HEK293 (cell line): ENCODE results near the gene SLF1.

Experiments
- CTCF ChIA-PET: fragments of 350-600 bp; formaldehyde crosslinking; extraction: SDS; loops from one replicate; lab custom pipeline; 2021; ENCODE audit warnings: antibody characterized with exemption; lab: Yijun Ruan, JAX
- POLR2A ChIA-PET: fragments of 300-600 bp; formaldehyde crosslinking; extraction: SDS; loops from one replicate; lab custom pipeline; 2020; ENCODE audit warnings: antibody characterized with exemption, inconsistent platforms; lab: Yijun Ruan, JAX
- H3K27ac ChIP-seq: fragments of 200-500 bp; sonication (Bioruptor generic); 2 replicates; pipeline ENCODE4 v1.5.1; 2014; ENCODE audit warnings: low read depth, low read length, control low read depth, inconsistent platforms; ENCODE audit errors: extremely low read depth
- H3K36me3 ChIP-seq, 2 experiments: fragments of 200-500 bp in 1 of 2; sonication (Bioruptor generic) in 1 of 2; 1 replicate in 1 of 2; 2 replicates in 1 of 2; pipeline ENCODE4 v1.5.1; 2014 to 2017; ENCODE audit warnings: inconsistent platforms in 2 of 2, low read length in 2 of 2; ENCODE audit not compliant: control insufficient read depth in 2 of 2, insufficient read depth in 1 of 2
- H3K4me1 ChIP-seq: fragments of 200-500 bp; sonication (Bioruptor generic); 2 replicates; pipeline ENCODE4 v1.5.1; 2014; ENCODE audit warnings: mild to moderate bottlenecking, low read length, inconsistent platforms; ENCODE audit not compliant: control insufficient read depth, insufficient read depth
- H3K4me3 ChIP-seq: 2 replicates; pipeline ENCODE4 v1.5.1; 2011; ENCODE audit warnings: low read depth, mild to moderate bottlenecking, control low read depth, low read length, moderate library complexity
- H3K9me3 ChIP-seq: fragments of 200-500 bp; sonication (Bioruptor generic); 2 replicates; pipeline ENCODE4 v1.5.1; 2014; ENCODE audit warnings: low read depth, low read length, inconsistent platforms; ENCODE audit not compliant: control insufficient read depth, insufficient read depth
- BCL11A ChIP-seq: fragments of 450-650 bp; formaldehyde crosslinking; IDR thresholded peaks from 2 replicates; pipeline ENCODE4 v1.5.1; 2016; ENCODE audit warnings: low read depth, missing biosample characterization, missing genetic modification characterization
- EGR2 ChIP-seq: fragments of 450-650 bp; formaldehyde crosslinking; IDR thresholded peaks from 2 replicates; pipeline ENCODE4 v1.5.1; 2016; ENCODE audit warnings: low read depth, missing biosample characterization, missing genetic modification characterization
- HOXA7 ChIP-seq: sonication (generic); formaldehyde crosslinking; IDR thresholded peaks from 2 replicates; pipeline ENCODE4 v1.8.1; 2022; ENCODE audit warnings: missing genetic modification reagents, borderline replicate concordance
- KLF1 ChIP-seq: fragments of 450-650 bp; formaldehyde crosslinking; IDR thresholded peaks from 2 replicates; pipeline ENCODE4 v1.5.1; 2016; ENCODE audit warnings: missing biosample characterization, missing genetic modification characterization
- KLF10 ChIP-seq: fragments of 450-650 bp; IDR thresholded peaks from 2 replicates; pipeline ENCODE4 v1.5.1; 2018; ENCODE audit warnings: missing biosample characterization, mild to moderate bottlenecking, missing genetic modification characterization
- MZF1 ChIP-seq: fragments of 450-650 bp; formaldehyde crosslinking; IDR thresholded peaks from 2 replicates; pipeline ENCODE4 v1.5.1; 2017; ENCODE audit warnings: missing biosample characterization, missing genetic modification characterization, borderline replicate concordance
- RBAK ChIP-seq: fragments of 450-650 bp; formaldehyde crosslinking; IDR thresholded peaks from 2 replicates; pipeline ENCODE4 v1.5.1; 2016; ENCODE audit warnings: missing biosample characterization, missing genetic modification characterization
- ZBTB11 ChIP-seq: fragments of 450-650 bp; formaldehyde crosslinking; conservative IDR thresholded peaks from 2 replicates; pipeline ENCODE4 v1.5.1; 2016; ENCODE audit warnings: low read depth, missing biosample characterization, missing genetic modification characterization
- ZBTB49 ChIP-seq: fragments of 450-650 bp; formaldehyde crosslinking; IDR thresholded peaks from 2 replicates; pipeline ENCODE4 v1.5.1; 2016; ENCODE audit warnings: missing biosample characterization, missing genetic modification characterization, low read depth
- ZNF148 ChIP-seq: fragments of 450-650 bp; formaldehyde crosslinking; IDR thresholded peaks from 2 replicates; pipeline ENCODE4 v1.5.0; 2017; ENCODE audit warnings: missing biosample characterization, missing genetic modification characterization, borderline replicate concordance
- ZNF561 ChIP-seq: fragments of 450-650 bp; IDR thresholded peaks from 2 replicates; pipeline ENCODE4 v1.5.1; 2018; ENCODE audit warnings: missing biosample characterization, missing genetic modification characterization, borderline replicate concordance
- ZNF610 ChIP-seq: fragments of 450-650 bp; formaldehyde crosslinking; IDR thresholded peaks from 2 replicates; pipeline ENCODE4 v1.5.1; 2016; ENCODE audit warnings: missing biosample characterization, missing genetic modification characterization, borderline replicate concordance
- ZNF639 ChIP-seq: fragments of 450-650 bp; formaldehyde crosslinking; IDR thresholded peaks from 2 replicates; pipeline ENCODE4 v1.5.1; 2016; ENCODE audit warnings: missing biosample characterization, missing genetic modification characterization
- ZNF791 ChIP-seq: fragments of 450-650 bp; formaldehyde crosslinking; IDR thresholded peaks from 2 replicates; pipeline ENCODE4 v1.5.1; 2016; ENCODE audit warnings: missing biosample characterization, missing genetic modification characterization
- TF ChIP-seq, protein P1 (sequence below): fragments of 450-650 bp; formaldehyde crosslinking; IDR thresholded peaks from 2 replicates; pipeline ENCODE4 v1.5.1; 2016; ENCODE audit warnings: missing biosample characterization, missing genetic modification characterization
- TF ChIP-seq, protein P2 (sequence below): fragments of 450-650 bp; formaldehyde crosslinking; IDR thresholded peaks from 2 replicates; pipeline ENCODE4 v1.5.1; 2016; ENCODE audit warnings: missing biosample characterization, missing genetic modification characterization
- TF ChIP-seq, protein P3 (sequence below): fragments of 450-650 bp; formaldehyde crosslinking; IDR thresholded peaks from 2 replicates; pipeline ENCODE4 v1.5.1; 2016; ENCODE audit warnings: missing biosample characterization, missing genetic modification characterization, borderline replicate concordance

Gene SLF1

GRCh38 chr5:94691291-94691690 lies 72.8 kb downstream of the SLF1 start:
- Histone ChIP-seq H3K9me3 (no peaks in the 10 kb centered on the region), H3K4me3 (no peak overlapping the region), H3K27ac (no peak overlapping the region), H3K4me1 (peaks cover 20% of the 10 kb centered on the region), H3K36me3 (peaks cover 33 to 34% of the 10 kb centered on the region in 2 experiments)
- ChIA-PET POLR2A (no interaction called here), CTCF (no interaction called here)
- TF ChIP-seq KLF10 (tag by site-specific recombination), result no peak
- TF ChIP-seq KLF1, result no peak
- no peak for TF ChIP-seq ZBTB49
- TF ChIP-seq, protein P1, sequence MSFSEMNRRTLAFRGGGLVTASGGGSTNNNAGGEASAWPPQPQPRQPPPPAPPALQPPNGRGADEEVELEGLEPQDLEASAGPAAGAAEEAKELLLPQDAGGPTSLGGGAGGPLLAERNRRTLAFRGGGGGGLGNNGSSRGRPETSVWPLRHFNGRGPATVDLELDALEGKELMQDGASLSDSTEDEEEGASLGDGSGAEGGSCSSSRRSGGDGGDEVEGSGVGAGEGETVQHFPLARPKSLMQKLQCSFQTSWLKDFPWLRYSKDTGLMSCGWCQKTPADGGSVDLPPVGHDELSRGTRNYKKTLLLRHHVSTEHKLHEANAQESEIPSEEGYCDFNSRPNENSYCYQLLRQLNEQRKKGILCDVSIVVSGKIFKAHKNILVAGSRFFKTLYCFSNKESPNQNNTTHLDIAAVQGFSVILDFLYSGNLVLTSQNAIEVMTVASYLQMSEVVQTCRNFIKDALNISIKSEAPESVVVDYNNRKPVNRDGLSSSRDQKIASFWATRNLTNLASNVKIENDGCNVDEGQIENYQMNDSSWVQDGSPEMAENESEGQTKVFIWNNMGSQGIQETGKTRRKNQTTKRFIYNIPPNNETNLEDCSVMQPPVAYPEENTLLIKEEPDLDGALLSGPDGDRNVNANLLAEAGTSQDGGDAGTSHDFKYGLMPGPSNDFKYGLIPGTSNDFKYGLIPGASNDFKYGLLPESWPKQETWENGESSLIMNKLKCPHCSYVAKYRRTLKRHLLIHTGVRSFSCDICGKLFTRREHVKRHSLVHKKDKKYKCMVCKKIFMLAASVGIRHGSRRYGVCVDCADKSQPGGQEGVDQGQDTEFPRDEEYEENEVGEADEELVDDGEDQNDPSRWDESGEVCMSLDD (tag by site-specific recombination), result no peak
- TF ChIP-seq, protein P2, sequence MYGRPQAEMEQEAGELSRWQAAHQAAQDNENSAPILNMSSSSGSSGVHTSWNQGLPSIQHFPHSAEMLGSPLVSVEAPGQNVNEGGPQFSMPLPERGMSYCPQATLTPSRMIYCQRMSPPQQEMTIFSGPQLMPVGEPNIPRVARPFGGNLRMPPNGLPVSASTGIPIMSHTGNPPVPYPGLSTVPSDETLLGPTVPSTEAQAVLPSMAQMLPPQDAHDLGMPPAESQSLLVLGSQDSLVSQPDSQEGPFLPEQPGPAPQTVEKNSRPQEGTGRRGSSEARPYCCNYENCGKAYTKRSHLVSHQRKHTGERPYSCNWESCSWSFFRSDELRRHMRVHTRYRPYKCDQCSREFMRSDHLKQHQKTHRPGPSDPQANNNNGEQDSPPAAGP (tag by site-specific recombination), result no peak
- TF ChIP-seq, protein P3, sequence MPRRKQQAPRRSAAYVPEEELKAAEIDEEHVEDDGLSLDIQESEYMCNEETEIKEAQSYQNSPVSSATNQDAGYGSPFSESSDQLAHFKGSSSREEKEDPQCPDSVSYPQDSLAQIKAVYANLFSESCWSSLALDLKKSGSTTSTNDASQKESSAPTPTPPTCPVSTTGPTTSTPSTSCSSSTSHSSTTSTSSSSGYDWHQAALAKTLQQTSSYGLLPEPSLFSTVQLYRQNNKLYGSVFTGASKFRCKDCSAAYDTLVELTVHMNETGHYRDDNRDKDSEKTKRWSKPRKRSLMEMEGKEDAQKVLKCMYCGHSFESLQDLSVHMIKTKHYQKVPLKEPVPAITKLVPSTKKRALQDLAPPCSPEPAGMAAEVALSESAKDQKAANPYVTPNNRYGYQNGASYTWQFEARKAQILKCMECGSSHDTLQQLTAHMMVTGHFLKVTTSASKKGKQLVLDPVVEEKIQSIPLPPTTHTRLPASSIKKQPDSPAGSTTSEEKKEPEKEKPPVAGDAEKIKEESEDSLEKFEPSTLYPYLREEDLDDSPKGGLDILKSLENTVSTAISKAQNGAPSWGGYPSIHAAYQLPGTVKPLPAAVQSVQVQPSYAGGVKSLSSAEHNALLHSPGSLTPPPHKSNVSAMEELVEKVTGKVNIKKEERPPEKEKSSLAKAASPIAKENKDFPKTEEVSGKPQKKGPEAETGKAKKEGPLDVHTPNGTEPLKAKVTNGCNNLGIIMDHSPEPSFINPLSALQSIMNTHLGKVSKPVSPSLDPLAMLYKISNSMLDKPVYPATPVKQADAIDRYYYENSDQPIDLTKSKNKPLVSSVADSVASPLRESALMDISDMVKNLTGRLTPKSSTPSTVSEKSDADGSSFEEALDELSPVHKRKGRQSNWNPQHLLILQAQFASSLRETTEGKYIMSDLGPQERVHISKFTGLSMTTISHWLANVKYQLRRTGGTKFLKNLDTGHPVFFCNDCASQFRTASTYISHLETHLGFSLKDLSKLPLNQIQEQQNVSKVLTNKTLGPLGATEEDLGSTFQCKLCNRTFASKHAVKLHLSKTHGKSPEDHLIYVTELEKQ (tag by site-specific recombination), result no peak
- no peak for TF ChIP-seq ZBTB11 (tag by site-specific recombination)
- no peak for TF ChIP-seq ZNF610 (tag by site-specific recombination)
- no peak for TF ChIP-seq MZF1 (tag by site-specific recombination)
- no peak for TF ChIP-seq HOXA7 (CRISPR knock-in tag)
- TF ChIP-seq ZNF561 (tag by site-specific recombination), result no peak
- no peak for TF ChIP-seq ZNF639 (tag by site-specific recombination)
- no peak for TF ChIP-seq ZNF791 (tag by site-specific recombination)
- no peak for TF ChIP-seq EGR2 (tag by site-specific recombination)
- no peak for TF ChIP-seq ZNF148 (tag by site-specific recombination)
- TF ChIP-seq BCL11A (tag by site-specific recombination), result no peak
- no peak for TF ChIP-seq RBAK
